Ramos (cell line): ENCODE results near the gene PPP3R1.

Experiments used
- in situ Hi-C: fragments of 300-500 bp; cut with MboI; formaldehyde crosslinking; loops from one replicate; pipeline ENCODE4 v1.14.3; 2022; ENCODE audit warnings: low sequenced_read_pairs; ENCODE audit not compliant: unreplicated experiment

The PPP3R1 gene

GRCh38 chr2:68169308-68169707, 83.0 kb downstream of the PPP3R1 start:
- in situ Hi-C loops: no loop called here

- in situ Hi-C loops: no loop called here
Measured at GRCh38 chr2:68167186-68167585, 85.1 kb downstream of the PPP3R1 start.

- in situ Hi-C loops: no loop called here
Measured at GRCh38 chr2:68163641-68164040, 88.7 kb downstream of the PPP3R1 start.

GRCh38 chr2:68158134-68158447, 94.2 kb downstream of the PPP3R1 start:
- in situ Hi-C loops: no loop called here

GRCh38 chr2:68157402-68158133, 94.8 kb downstream of the PPP3R1 start, which contains the start of gene PNO1:
TSS of gene PNO1 (plus strand) at chr2:68157888. CDS start at chr2:68157935, 47 bp downstream.
- in situ Hi-C loops: no loop called here

GRCh38 chr2:68157002-68157401, 95.3 kb downstream of the PPP3R1 start:
- in situ Hi-C loops: no loop called here

- in situ Hi-C loops: no loop called here
Measured at GRCh38 chr2:68156419-68156818, 95.9 kb downstream of the PPP3R1 start.

GRCh38 chr2:68155618-68156017, 96.7 kb downstream of the PPP3R1 start:
- in situ Hi-C loops: no loop called here

- in situ Hi-C loops: no loop called here
Measured at GRCh38 chr2:68152681-68153347, 99.5 kb downstream of the PPP3R1 start.

GRCh38 chr2:68151037-68151436, 101.3 kb downstream of the PPP3R1 start:
- in situ Hi-C loops: no loop called here

- in situ Hi-C loops: no loop called here
Measured at GRCh38 chr2:68141875-68142274, 110.5 kb downstream of the PPP3R1 start.

- in situ Hi-C loops: no loop called here
Measured at GRCh38 chr2:68135448-68136320, 116.6 kb downstream of the PPP3R1 start.

GRCh38 chr2:68134554-68134953, 117.8 kb downstream of the PPP3R1 start:
- in situ Hi-C loops: no loop called here

- in situ Hi-C loops: no loop called here
Measured at GRCh38 chr2:68134120-68134519, 118.2 kb downstream of the PPP3R1 start.
